Measurements from ENCODE around the gene IPO11.

Gene IPO11

GRCh38 chr5:62587737-62588136 is 175.2 kb downstream of the IPO11 start:
- no peaks in the 10 kb centered on the region for H3K27me3 Mint-ChIP-seq (ENCODE audit: low read depth)
- H3K4me1 Mint-ChIP-seq = no peaks in the 10 kb centered on the region

GRCh38 chr5:62588668-62589067 is 176.1 kb downstream of the IPO11 start:
- H3K4me1 Mint-ChIP-seq = no peaks in the 10 kb centered on the region
- no peak overlapping the region for H3K4me3 Mint-ChIP-seq
- H3K9me3 Mint-ChIP-seq = no peaks in the 10 kb centered on the region
- H3K27me3 Mint-ChIP-seq (ENCODE audit: low read depth) = no peaks in the 10 kb centered on the region
- H3K36me3 Mint-ChIP-seq (ENCODE audit: low read depth) = peaks cover 42% of the 10 kb centered on the region
- TF ChIP-seq CTCF (IDR thresholded peaks at IDR 0.05; ENCODE audit: unreplicated experiment in 3 of 3) = no peak
- no peak overlapping the region for H3K27ac Mint-ChIP-seq

More at GRCh38 chr5:62587737-62588136, 175.2 kb downstream of the IPO11 start:
- H3K4me3 Mint-ChIP-seq = no peak overlapping the region
- no peak for TF ChIP-seq CTCF (IDR thresholded peaks at IDR 0.05; ENCODE audit: unreplicated experiment in 3 of 3)
- H3K9me3 Mint-ChIP-seq = no peaks in the 10 kb centered on the region
- H3K36me3 Mint-ChIP-seq (ENCODE audit: low read depth) = peaks cover 35% of the 10 kb centered on the region
- H3K27ac Mint-ChIP-seq = no peak overlapping the region

GRCh38 chr5:62589504-62589903 is 176.9 kb downstream of the IPO11 start:
- TF ChIP-seq CTCF (IDR thresholded peaks at IDR 0.05; ENCODE audit: unreplicated experiment in 3 of 3) = no peak
- no peak overlapping the region for H3K27ac Mint-ChIP-seq
- no peaks in the 10 kb centered on the region for H3K27me3 Mint-ChIP-seq (ENCODE audit: low read depth)
- H3K4me3 Mint-ChIP-seq = no peak overlapping the region
- H3K4me1 Mint-ChIP-seq = no peaks in the 10 kb centered on the region
- no peaks in the 10 kb centered on the region for H3K9me3 Mint-ChIP-seq
- peaks cover 44% of the 10 kb centered on the region for H3K36me3 Mint-ChIP-seq (ENCODE audit: low read depth)

- no peak overlapping the region for H3K4me3 Mint-ChIP-seq
- no peaks in the 10 kb centered on the region for H3K9me3 Mint-ChIP-seq
- H3K4me1 Mint-ChIP-seq = no peaks in the 10 kb centered on the region
- peaks cover 52% of the 10 kb centered on the region for H3K36me3 Mint-ChIP-seq (ENCODE audit: low read depth)
- H3K27me3 Mint-ChIP-seq (ENCODE audit: low read depth) = no peaks in the 10 kb centered on the region
- no peak for TF ChIP-seq CTCF (IDR thresholded peaks at IDR 0.05; ENCODE audit: unreplicated experiment in 3 of 3)
- no peak overlapping the region for H3K27ac Mint-ChIP-seq
These were observed 177.8 kb downstream of the IPO11 start for GRCh38 chr5:62590387-62590786.

- H3K4me3 Mint-ChIP-seq = no peak overlapping the region
- H3K27me3 Mint-ChIP-seq (ENCODE audit: low read depth) = no peaks in the 10 kb centered on the region
- no peaks in the 10 kb centered on the region for H3K9me3 Mint-ChIP-seq
- TF ChIP-seq CTCF (IDR thresholded peaks at IDR 0.05; ENCODE audit: unreplicated experiment in 3 of 3) = no peak
- no peak overlapping the region for H3K27ac Mint-ChIP-seq
- H3K36me3 Mint-ChIP-seq (ENCODE audit: low read depth) = peaks cover 52% of the 10 kb centered on the region
- no peaks in the 10 kb centered on the region for H3K4me1 Mint-ChIP-seq
These were observed 180.0 kb downstream of the IPO11 start for GRCh38 chr5:62592558-62592957.

- Mint-ChIP-seq H3K4me1 (no peaks in the 10 kb centered on the region), H3K27me3 (ENCODE audit: low read depth) (no peaks in the 10 kb centered on the region), H3K4me3 (no peak overlapping the region), H3K36me3 (ENCODE audit: low read depth) (peaks cover 46% of the 10 kb centered on the region), H3K9me3 (no peaks in the 10 kb centered on the region), H3K27ac (no peak overlapping the region)
- TF ChIP-seq CTCF (IDR thresholded peaks at IDR 0.05; ENCODE audit: unreplicated experiment in 3 of 3) = no peak
These were observed 180.8 kb downstream of the IPO11 start for GRCh38 chr5:62593331-62593730.

Data from nephron (organoid).